Astrocyte (in vitro differentiated cells and primary cell): ENCODE results near the gene C14orf119. TPM values are rescaled to one million over a fixed set of nuclear protein-coding genes. Genes with fewer than 3 reads are reported as not detected.

Source experiments
- DNase-seq: peaks from one replicate; pipeline ENCODE4 v3.0.0-alpha.2; 2010; ENCODE audit warnings: low read depth
- FAIRE-seq: peaks from 2 replicates; lab custom pipeline; 2011; peaks lifted over from hg19 to GRCh38; lab: Jason Lieb, UNC
- H2AFZ ChIP-seq: 2 replicates; pipeline ENCODE4 v1.6.0; 2012; ENCODE audit warnings: low read depth, low read length, inconsistent platforms
- H3K27ac ChIP-seq: 2 replicates; pipeline ENCODE4 v1.5.1; 2011; ENCODE audit warnings: low read depth, low read length, inconsistent platforms
- H3K27me3 ChIP-seq: 2 replicates; pipeline ENCODE4 v1.6.0; 2011; ENCODE audit warnings: low read length, inconsistent platforms; ENCODE audit not compliant: insufficient read depth
- H3K36me3 ChIP-seq: 2 replicates; pipeline ENCODE4 v1.5.1; 2011; ENCODE audit warnings: low read length, inconsistent platforms; ENCODE audit not compliant: insufficient read depth
- H3K4me1 ChIP-seq: 2 replicates; pipeline ENCODE4 v1.5.1; 2011; ENCODE audit warnings: low read length, inconsistent platforms; ENCODE audit not compliant: insufficient read depth
- H3K4me2 ChIP-seq: 2 replicates; pipeline ENCODE4 v1.6.0; 2012; ENCODE audit warnings: low read length, inconsistent platforms
- H3K4me3 ChIP-seq: 2 replicates; pipeline ENCODE4 v1.5.1; 2011; ENCODE audit warnings: low read depth, mild to moderate bottlenecking, low read length, inconsistent platforms; ENCODE audit not compliant: insufficient read depth
- H3K79me2 ChIP-seq: 2 replicates; pipeline ENCODE4 v1.6.0; 2012; ENCODE audit warnings: mild to moderate bottlenecking, low read length, inconsistent platforms; ENCODE audit not compliant: insufficient read depth
- H3K9ac ChIP-seq: 2 replicates; pipeline ENCODE4 v1.6.0; 2012; ENCODE audit warnings: mild to moderate bottlenecking, low read length, inconsistent platforms
- H3K9me3 ChIP-seq: 2 replicates; pipeline ENCODE4 v1.5.1; 2012; ENCODE audit warnings: low read depth, mild to moderate bottlenecking, low read length, inconsistent platforms; ENCODE audit not compliant: insufficient read depth
- H4K20me1 ChIP-seq: 2 replicates; pipeline ENCODE4 v1.6.0; 2012; ENCODE audit warnings: low read length, inconsistent platforms; ENCODE audit not compliant: insufficient read depth
- H3K27ac Mint-ChIP-seq: one replicate; pipeline ENCODE4 v1.8.0; 2021; ENCODE audit warnings: mild to moderate bottlenecking, mixed read lengths; ENCODE audit not compliant: unreplicated experiment
- H3K27me3 Mint-ChIP-seq: one replicate; pipeline ENCODE4 v1.8.0; 2021; ENCODE audit warnings: low read depth, mixed read lengths; ENCODE audit not compliant: unreplicated experiment
- H3K36me3 Mint-ChIP-seq: one replicate; pipeline ENCODE4 v1.8.0; 2021; ENCODE audit warnings: low read depth, mixed read lengths; ENCODE audit not compliant: unreplicated experiment
- H3K4me1 Mint-ChIP-seq: one replicate; pipeline ENCODE4 v1.8.0; 2021; ENCODE audit warnings: low read depth, mixed read lengths; ENCODE audit not compliant: unreplicated experiment
- H3K4me3 Mint-ChIP-seq: one replicate; pipeline ENCODE4 v1.8.0; 2021; ENCODE audit warnings: mild to moderate bottlenecking, moderate library complexity, mixed read lengths; ENCODE audit not compliant: unreplicated experiment
- H3K9me3 Mint-ChIP-seq: one replicate; pipeline ENCODE4 v1.8.0; 2021; ENCODE audit warnings: mild to moderate bottlenecking, mixed read lengths; ENCODE audit not compliant: unreplicated experiment
- EZH2 ChIP-seq: IDR thresholded peaks from 2 replicates; pipeline ENCODE4 v1.6.1; 2012; ENCODE audit warnings: mild to moderate bottlenecking, low read length, inconsistent platforms; ENCODE audit not compliant: insufficient read depth
- total RNA-seq: library from RNA; stranded (reverse); gene quantifications from 2 replicates; pipeline ENCODE4 v1.2.1, GENCODE V29; 2021
- TF ChIP-seq, protein P1 (sequence below): IDR thresholded peaks from 2 replicates; pipeline ENCODE4 v1.5.1; 2011; ENCODE audit warnings: low read depth, mild to moderate bottlenecking, inconsistent platforms, low read length, moderate library complexity; ENCODE audit not compliant: insufficient read depth

The C14orf119 gene
- total RNA-seq, 1 donor from 2014 or later: 83.9 TPM

DNA sequence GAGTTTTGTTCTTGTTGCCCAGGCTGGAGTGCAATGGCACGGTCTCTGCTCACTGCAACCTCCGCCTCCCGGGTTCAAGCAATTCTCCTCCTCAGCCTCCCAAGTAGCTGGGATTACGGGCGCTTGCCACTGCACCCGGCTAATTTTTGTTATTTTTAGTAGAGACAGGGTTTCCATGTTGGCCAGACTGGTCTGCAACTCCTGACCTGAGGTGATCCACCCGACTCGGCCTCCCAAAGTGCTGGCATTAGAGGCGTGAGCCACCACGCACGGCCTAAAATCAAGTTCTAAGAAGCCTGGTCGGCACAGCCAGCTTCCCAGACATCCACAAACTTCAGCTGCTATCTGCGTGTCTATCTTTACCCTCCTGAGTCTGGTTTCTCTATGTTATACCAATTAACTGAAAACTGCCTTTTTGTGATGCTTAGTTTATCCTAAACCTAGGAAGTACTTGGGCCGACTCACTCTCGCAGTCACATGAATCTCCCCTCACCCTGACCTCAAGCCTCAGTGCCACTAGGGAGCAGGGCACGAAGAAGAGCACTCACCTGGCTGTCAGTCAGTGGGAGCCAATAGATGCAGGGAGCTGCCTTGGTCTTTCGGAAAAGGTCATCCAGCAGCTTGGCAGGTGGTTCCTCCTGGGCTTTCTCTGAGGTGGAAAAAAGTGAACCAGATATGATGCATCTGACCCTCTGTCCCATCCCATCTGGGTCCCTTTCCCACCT lies 34.6 kb upstream of the C14orf119 start:
- H3K27ac ChIP-seq: peak overlapping the region; percentile 19
- H3K4me3 Mint-ChIP-seq: peak overlapping the region; percentile 60

DNA sequence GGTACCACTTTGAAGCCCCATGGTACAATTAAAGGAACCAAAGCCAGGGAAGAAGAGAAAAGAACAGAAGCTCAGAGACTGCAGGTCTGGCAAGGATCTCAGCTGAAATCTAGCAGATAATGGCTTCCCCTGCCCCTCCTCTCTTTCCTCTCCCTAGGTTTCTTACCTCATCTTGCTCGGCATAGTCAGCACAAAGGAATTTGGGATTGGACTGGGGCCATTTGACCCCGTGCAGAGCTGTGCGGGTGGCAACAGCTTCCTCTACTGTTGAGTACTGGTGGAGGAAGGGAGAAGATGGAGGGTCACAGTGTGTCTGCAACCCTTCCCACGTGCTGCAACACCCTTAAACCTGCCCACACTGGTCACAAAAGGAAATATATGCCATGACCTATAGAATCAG lies 33.3 kb upstream of the C14orf119 start:
- Mint-ChIP-seq H3K4me1 (peaks cover 38% of the 10 kb centered on the region), H3K9me3 (no peaks in the 10 kb centered on the region), H3K27me3 (no peaks in the 10 kb centered on the region), H3K27ac (peak overlapping the region; percentile 85), H3K4me3 (peak overlapping the region; percentile 25), H3K36me3 (peaks cover 26% of the 10 kb centered on the region)
- peaks cover 67% of the 10 kb centered on the region for H3K36me3 ChIP-seq
- DNase-seq (peak; percentile 90), FAIRE-seq (peak; percentile 90)
- H3K79me2 ChIP-seq: peaks cover 38% of the 10 kb centered on the region
- no peaks in the 10 kb centered on the region for H3K27me3 ChIP-seq
- no peaks in the 10 kb centered on the region for H3K9me3 ChIP-seq
- H3K4me1 ChIP-seq: peaks cover 22% of the 10 kb centered on the region
- TF ChIP-seq, protein P1, sequence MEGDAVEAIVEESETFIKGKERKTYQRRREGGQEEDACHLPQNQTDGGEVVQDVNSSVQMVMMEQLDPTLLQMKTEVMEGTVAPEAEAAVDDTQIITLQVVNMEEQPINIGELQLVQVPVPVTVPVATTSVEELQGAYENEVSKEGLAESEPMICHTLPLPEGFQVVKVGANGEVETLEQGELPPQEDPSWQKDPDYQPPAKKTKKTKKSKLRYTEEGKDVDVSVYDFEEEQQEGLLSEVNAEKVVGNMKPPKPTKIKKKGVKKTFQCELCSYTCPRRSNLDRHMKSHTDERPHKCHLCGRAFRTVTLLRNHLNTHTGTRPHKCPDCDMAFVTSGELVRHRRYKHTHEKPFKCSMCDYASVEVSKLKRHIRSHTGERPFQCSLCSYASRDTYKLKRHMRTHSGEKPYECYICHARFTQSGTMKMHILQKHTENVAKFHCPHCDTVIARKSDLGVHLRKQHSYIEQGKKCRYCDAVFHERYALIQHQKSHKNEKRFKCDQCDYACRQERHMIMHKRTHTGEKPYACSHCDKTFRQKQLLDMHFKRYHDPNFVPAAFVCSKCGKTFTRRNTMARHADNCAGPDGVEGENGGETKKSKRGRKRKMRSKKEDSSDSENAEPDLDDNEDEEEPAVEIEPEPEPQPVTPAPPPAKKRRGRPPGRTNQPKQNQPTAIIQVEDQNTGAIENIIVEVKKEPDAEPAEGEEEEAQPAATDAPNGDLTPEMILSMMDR: no peak
- no peak for TF ChIP-seq EZH2
- H3K4me2 ChIP-seq: peak overlapping the region; percentile 49
- no peak overlapping the region for H3K9ac ChIP-seq
- no peak overlapping the region for H2AFZ ChIP-seq
- peaks cover 62% of the 10 kb centered on the region for H4K20me1 ChIP-seq
- peak overlapping the region; percentile 53 for H3K27ac ChIP-seq
- H3K4me3 ChIP-seq: no peak overlapping the region

More for the DNA sequence above, 34.6 kb upstream of the C14orf119 start:
- Histone ChIP-seq H2AFZ (no peak overlapping the region), H3K27me3 (no peaks in the 10 kb centered on the region), H3K4me2 (no peak overlapping the region), H3K4me1 (peaks cover 29% of the 10 kb centered on the region), H3K36me3 (peaks cover 54% of the 10 kb centered on the region), H3K4me3 (no peak overlapping the region), H4K20me1 (peaks cover 53% of the 10 kb centered on the region), H3K79me2 (peaks cover 25% of the 10 kb centered on the region), H3K9me3 (no peaks in the 10 kb centered on the region), H3K9ac (peak overlapping the region; percentile 21)
- Mint-ChIP-seq H3K27me3 (no peaks in the 10 kb centered on the region), H3K27ac (peak overlapping the region; percentile 72), H3K4me1 (peaks cover 45% of the 10 kb centered on the region), H3K36me3 (peaks cover 30% of the 10 kb centered on the region), H3K9me3 (no peaks in the 10 kb centered on the region)
- no peak for FAIRE-seq
- TF ChIP-seq EZH2: no peak
- TF ChIP-seq, protein P1: no peak
- DNase-seq: no peak

DNA sequence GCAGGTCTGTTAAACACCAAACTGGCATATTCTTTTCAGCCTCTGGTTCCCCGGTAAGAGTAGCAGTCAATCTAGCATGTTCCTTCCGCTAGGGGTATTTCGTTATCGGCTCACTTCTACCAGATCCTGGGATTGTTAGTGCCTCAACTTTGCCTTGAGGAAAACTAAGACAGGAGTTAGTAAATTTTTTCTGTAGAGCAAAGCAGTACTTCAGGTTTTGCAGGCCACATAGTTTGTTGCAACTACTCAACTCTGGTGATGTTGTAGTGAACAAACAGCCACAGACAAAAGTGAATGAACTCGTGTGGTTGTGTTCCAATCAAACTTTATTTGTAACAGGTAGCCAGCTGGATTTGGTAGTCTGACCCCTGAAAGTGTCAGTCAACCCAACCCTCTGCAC lies 31.7 kb upstream of the C14orf119 start:
- H3K4me3 ChIP-seq: no peak overlapping the region

More for the DNA sequence above, 31.7 kb upstream of the C14orf119 start:
- FAIRE-seq: no peak
- no peaks in the 10 kb centered on the region for H3K9me3 Mint-ChIP-seq
- no peak overlapping the region for H3K9ac ChIP-seq
- H3K27me3 Mint-ChIP-seq: no peaks in the 10 kb centered on the region
- H3K27ac Mint-ChIP-seq: peak overlapping the region; percentile 85
- H3K4me1 ChIP-seq: peaks cover 28% of the 10 kb centered on the region
- H3K36me3 Mint-ChIP-seq: peaks cover 29% of the 10 kb centered on the region
- no peak overlapping the region for H2AFZ ChIP-seq
- peaks cover 36% of the 10 kb centered on the region for H3K4me1 Mint-ChIP-seq
- peaks cover 70% of the 10 kb centered on the region for H4K20me1 ChIP-seq
- H3K79me2 ChIP-seq: peaks cover 54% of the 10 kb centered on the region
- H3K4me3 Mint-ChIP-seq: no peak overlapping the region
- no peaks in the 10 kb centered on the region for H3K27me3 ChIP-seq
- no peaks in the 10 kb centered on the region for H3K9me3 ChIP-seq
- no peak for TF ChIP-seq EZH2
- TF ChIP-seq, protein P1: no peak
- no peak overlapping the region for H3K27ac ChIP-seq
- H3K36me3 ChIP-seq: peaks cover 79% of the 10 kb centered on the region
- no peak for DNase-seq
- H3K4me2 ChIP-seq: no peak overlapping the region
